DOHH2 (cell line): ENCODE measurements around the gene PLA2G2E.

Experiments used
- EZH2phosphoT487 ChIP-seq: fragments of 200-600 bp; sonication (generic); IDR thresholded peaks from 2 replicates; pipeline ENCODE4 v1.6.1; 2017; ENCODE audit warnings: borderline replicate concordance, mild to moderate bottlenecking, antibody characterized with exemption, low read length, moderate library complexity, mixed read lengths
- TF ChIP-seq, protein P1 (sequence below): fragments of 200-600 bp; sonication (generic); IDR thresholded peaks from one replicate; pipeline ENCODE4 v1.5.1; 2014; ENCODE audit warnings: antibody characterized with exemption, mild to moderate bottlenecking, low read depth, low read length; ENCODE audit not compliant: poor library complexity, severe bottlenecking

DNA sequence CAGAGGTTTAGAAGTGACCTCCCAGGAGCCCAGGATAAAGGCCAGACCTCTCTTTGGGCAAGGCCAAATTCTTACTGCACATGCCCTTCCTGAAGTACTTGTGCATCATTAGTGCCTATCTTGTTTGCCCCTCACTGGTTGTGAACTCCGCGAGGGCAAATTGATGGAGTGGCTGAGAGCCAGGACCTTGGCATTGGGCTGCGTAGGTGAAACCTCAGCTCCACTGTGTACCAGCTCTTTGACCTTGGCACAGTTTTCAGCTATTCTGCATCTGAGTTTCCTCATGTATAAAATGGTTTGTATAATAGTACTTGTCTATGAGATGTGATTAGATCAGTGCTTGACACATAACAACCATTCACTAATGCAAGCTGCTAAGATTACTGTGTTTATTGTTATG is 29.7 kb downstream of the PLA2G2E start:
- TF ChIP-seq, protein P1, sequence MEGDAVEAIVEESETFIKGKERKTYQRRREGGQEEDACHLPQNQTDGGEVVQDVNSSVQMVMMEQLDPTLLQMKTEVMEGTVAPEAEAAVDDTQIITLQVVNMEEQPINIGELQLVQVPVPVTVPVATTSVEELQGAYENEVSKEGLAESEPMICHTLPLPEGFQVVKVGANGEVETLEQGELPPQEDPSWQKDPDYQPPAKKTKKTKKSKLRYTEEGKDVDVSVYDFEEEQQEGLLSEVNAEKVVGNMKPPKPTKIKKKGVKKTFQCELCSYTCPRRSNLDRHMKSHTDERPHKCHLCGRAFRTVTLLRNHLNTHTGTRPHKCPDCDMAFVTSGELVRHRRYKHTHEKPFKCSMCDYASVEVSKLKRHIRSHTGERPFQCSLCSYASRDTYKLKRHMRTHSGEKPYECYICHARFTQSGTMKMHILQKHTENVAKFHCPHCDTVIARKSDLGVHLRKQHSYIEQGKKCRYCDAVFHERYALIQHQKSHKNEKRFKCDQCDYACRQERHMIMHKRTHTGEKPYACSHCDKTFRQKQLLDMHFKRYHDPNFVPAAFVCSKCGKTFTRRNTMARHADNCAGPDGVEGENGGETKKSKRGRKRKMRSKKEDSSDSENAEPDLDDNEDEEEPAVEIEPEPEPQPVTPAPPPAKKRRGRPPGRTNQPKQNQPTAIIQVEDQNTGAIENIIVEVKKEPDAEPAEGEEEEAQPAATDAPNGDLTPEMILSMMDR = no peak
- TF ChIP-seq EZH2phosphoT487 = no peak
